Right hindlimb (tissue), 1 donor: ENCODE results near the gene GBA3.

Source experiments
- DNase-seq: peaks from one replicate; pipeline ENCODE4 v3.0.0-alpha.2; 2018

GBA3 gene

GRCh38 chr4:22703912-22704311 is 11.2 kb downstream of the GBA3 start:
- DNase-seq: no peak

GRCh38 chr4:22707390-22707789 is 14.7 kb downstream of the GBA3 start:
- DNase-seq: no peak

- no peak for DNase-seq
Measured at GRCh38 chr4:22708961-22709360, 16.2 kb downstream of the GBA3 start.

GRCh38 chr4:22712105-22712504 is 19.4 kb downstream of the GBA3 start:
- no peak for DNase-seq

GRCh38 chr4:22712529-22712928 is 19.8 kb downstream of the GBA3 start:
- DNase-seq: no peak

GRCh38 chr4:22713841-22714240 is 21.1 kb downstream of the GBA3 start:
- DNase-seq: no peak

GRCh38 chr4:22719218-22719617 is 26.5 kb downstream of the GBA3 start:
- DNase-seq: no peak

- no peak for DNase-seq
Measured at GRCh38 chr4:22720091-22720490, 27.4 kb downstream of the GBA3 start.

GRCh38 chr4:22721204-22721603 is 28.5 kb downstream of the GBA3 start:
- no peak for DNase-seq

GRCh38 chr4:22730021-22730420 is 37.3 kb downstream of the GBA3 start:
- no peak for DNase-seq

GRCh38 chr4:22733816-22734215 is 41.1 kb downstream of the GBA3 start:
- DNase-seq: no peak

GRCh38 chr4:22736912-22737311 is 44.2 kb downstream of the GBA3 start:
- DNase-seq: no peak

GRCh38 chr4:22739968-22740367 is 47.2 kb downstream of the GBA3 start:
- DNase-seq: peak; percentile 65

GRCh38 chr4:22741744-22742143 is 49.0 kb downstream of the GBA3 start:
- no peak for DNase-seq

GRCh38 chr4:22743290-22743689 is 50.6 kb downstream of the GBA3 start:
- no peak for DNase-seq

- DNase-seq: no peak
Measured at GRCh38 chr4:22744478-22745062, 51.8 kb downstream of the GBA3 start.

- DNase-seq: no peak
Measured at GRCh38 chr4:22745234-22745633, 52.5 kb downstream of the GBA3 start.

- DNase-seq: no peak
Measured at GRCh38 chr4:22754116-22754515, 61.4 kb downstream of the GBA3 start.

- no peak for DNase-seq
Measured at GRCh38 chr4:22762548-22762947, 69.8 kb downstream of the GBA3 start.

GRCh38 chr4:22764183-22764582 is 71.4 kb downstream of the GBA3 start:
- no peak for DNase-seq

- DNase-seq: no peak
Measured at GRCh38 chr4:22766068-22766467, 73.3 kb downstream of the GBA3 start.

GRCh38 chr4:22778547-22779163 is 85.9 kb downstream of the GBA3 start:
- DNase-seq: no peak

GRCh38 chr4:22780317-22780716 is 87.6 kb downstream of the GBA3 start:
- DNase-seq: no peak

GRCh38 chr4:22780797-22781196 is 88.1 kb downstream of the GBA3 start:
- DNase-seq: no peak

- no peak for DNase-seq
Measured at GRCh38 chr4:22787753-22788375, 95.1 kb downstream of the GBA3 start.
